ENCODE results near the gene GPR32. TPM values are rescaled to one million over a fixed set of nuclear protein-coding genes. Genes with fewer than 3 reads are reported as not detected.

GPR32 gene
- total RNA-seq, 1 donor, result not detected

- no peak for DNase-seq (ENCODE audit: low read depth)
- H3K4me3 ChIP-seq (ENCODE audit: low read depth, low read length), result no peak overlapping the region
- no peak for TF ChIP-seq CTCF (IDR thresholded peaks at IDR 0.05; ENCODE audit: insufficient read depth, low read length)
Measured at GRCh38 chr19:50790922-50791467, 20.7 kb downstream of the GPR32 start.

- DNase-seq (ENCODE audit: low read depth), result no peak
- no peak for TF ChIP-seq CTCF (IDR thresholded peaks at IDR 0.05; ENCODE audit: insufficient read depth, low read length)
Measured at GRCh38 chr19:50791594-50792271, 21.5 kb downstream of the GPR32 start.

GRCh38 chr19:50792272-50793250 is 22.3 kb downstream of the GPR32 start:
- no peak overlapping the region for H3K4me3 ChIP-seq (ENCODE audit: low read depth, low read length)
- DNase-seq (ENCODE audit: low read depth), result no peak
- TF ChIP-seq CTCF (IDR thresholded peaks at IDR 0.05; ENCODE audit: insufficient read depth, low read length), result no peak

More at GRCh38 chr19:50791594-50792271, 21.5 kb downstream of the GPR32 start:
- no peak overlapping the region for H3K4me3 ChIP-seq (ENCODE audit: low read depth, low read length)

GRCh38 chr19:50793558-50794065 is 23.3 kb downstream of the GPR32 start:
- no peak for DNase-seq (ENCODE audit: low read depth)
- no peak overlapping the region for H3K4me3 ChIP-seq (ENCODE audit: low read depth, low read length)
- no peak for TF ChIP-seq CTCF (IDR thresholded peaks at IDR 0.05; ENCODE audit: insufficient read depth, low read length)

GRCh38 chr19:50794074-50794875 is 24.0 kb downstream of the GPR32 start:
- no peak overlapping the region for H3K4me3 ChIP-seq (ENCODE audit: low read depth, low read length)
- DNase-seq (ENCODE audit: low read depth), result no peak
- no peak for TF ChIP-seq CTCF (IDR thresholded peaks at IDR 0.05; ENCODE audit: insufficient read depth, low read length)

Measured in fibroblast of the aortic adventitia (primary cell).